ENCODE results near the gene CYB5A. TPM values are rescaled to one million over a fixed set of nuclear protein-coding genes. Genes with fewer than 3 reads are reported as not detected.
"Not testable (repeated sequence)": the region's sequence is repeated elsewhere in the genome, so short reads cannot be mapped to it uniquely, and the experiment has no call there.

The CYB5A gene, protein sequence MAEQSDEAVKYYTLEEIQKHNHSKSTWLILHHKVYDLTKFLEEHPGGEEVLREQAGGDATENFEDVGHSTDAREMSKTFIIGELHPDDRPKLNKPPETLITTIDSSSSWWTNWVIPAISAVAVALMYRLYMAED
- 210 and 237 TPM in 2 replicates for total RNA-seq (2014; rRNA removed; shearing (Covaris generic))

DNA sequence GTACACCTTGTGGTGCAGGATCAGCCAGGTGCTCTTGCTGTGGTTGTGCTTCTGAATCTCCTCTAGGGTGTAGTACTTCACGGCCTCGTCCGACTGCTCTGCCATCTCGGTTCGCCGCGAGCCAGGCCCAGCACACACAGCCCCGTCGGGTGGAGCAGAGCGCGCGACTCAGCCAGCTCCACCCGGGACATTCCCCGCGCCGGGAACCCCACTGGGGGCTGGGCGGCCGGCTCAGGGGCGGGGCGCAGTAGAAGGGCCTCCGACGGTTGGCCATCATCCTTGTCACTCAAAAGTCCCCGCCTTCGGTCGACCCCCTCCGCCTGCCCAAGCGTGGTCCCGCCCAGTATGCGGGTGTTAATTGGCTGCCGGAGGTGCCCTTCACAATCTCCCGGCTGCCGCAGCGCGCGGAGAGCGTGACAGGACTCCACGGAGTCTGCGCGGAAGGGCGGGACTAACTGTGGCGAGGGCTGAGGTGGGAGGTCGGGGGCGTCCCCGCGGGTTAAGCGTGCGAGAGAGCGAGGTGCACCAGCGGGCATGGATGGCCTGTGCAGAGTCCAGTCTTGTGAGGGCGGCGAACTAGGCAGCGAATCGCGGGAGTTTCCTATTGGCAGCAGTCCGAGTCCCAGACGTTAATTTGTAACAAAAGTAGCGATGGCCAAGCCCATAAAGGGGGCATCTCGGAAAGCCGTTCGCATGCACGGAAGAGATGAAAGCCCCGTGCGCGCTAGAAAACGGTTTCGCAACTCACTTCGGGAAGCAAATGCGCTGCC lies at the start of gene CYB5A:
CYB5A (minus strand) TSS at position 193 of the 770 bp plus-strand sequence; CDS start at position 105, 88 bp downstream.
- peak within 1 kb of the TSS; percentile 60 for H3K4me3 ChIP-seq
- H3K27ac ChIP-seq: no peak within 1 kb of the TSS
- peak; percentile 97 for DNase-seq (ENCODE audit: low read depth in 1 of 2, low spot score in 2 of 2)

DNA sequence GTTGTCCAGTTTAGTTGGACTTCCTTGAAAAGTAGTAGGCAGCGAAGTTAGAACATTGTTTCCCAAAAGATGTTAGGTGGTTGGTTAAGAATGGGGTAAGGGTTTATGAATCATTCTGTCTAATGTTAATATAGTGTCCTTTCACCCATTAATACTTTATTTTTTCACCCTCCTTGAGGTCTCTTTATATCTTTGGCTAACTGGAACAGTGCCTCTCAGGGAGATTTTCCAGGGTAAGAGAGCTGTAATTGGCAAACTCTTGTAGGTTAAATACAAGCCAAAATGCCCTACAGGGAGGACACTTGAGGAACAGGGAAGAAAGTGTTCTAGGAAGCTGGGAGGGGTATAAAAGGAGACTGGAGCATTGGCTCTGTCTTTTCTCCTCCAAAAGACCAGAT lies 46.1 kb upstream of the CYB5A start:
- no peak for DNase-seq (ENCODE audit: low read depth in 1 of 2, low spot score in 2 of 2)
- Histone ChIP-seq H3K36me3 (no peaks in the 10 kb centered on the region), H3K4me1 (replicated peaks) (no peaks in the 10 kb centered on the region), H3K9me3 (replicated peaks) (no peaks in the 10 kb centered on the region), H3K4me3 (no peak overlapping the region), H3K27ac (no peak overlapping the region), H3K27me3 (replicated peaks) (no peaks in the 10 kb centered on the region)

More for the DNA sequence above, at the start of gene CYB5A:
- peaks cover 37% of the 10 kb centered on the region for H3K4me1 ChIP-seq (replicated peaks)
- H3K36me3 ChIP-seq: peaks cover 3% of the 10 kb centered on the region
- 0 out of 2 replicates have a peak, but pooled peaks cover 3% of the 10 kb centered on the region for H3K9me3 ChIP-seq (replicated peaks)
- H3K27me3 ChIP-seq (replicated peaks): no peaks in the 10 kb centered on the region

DNA sequence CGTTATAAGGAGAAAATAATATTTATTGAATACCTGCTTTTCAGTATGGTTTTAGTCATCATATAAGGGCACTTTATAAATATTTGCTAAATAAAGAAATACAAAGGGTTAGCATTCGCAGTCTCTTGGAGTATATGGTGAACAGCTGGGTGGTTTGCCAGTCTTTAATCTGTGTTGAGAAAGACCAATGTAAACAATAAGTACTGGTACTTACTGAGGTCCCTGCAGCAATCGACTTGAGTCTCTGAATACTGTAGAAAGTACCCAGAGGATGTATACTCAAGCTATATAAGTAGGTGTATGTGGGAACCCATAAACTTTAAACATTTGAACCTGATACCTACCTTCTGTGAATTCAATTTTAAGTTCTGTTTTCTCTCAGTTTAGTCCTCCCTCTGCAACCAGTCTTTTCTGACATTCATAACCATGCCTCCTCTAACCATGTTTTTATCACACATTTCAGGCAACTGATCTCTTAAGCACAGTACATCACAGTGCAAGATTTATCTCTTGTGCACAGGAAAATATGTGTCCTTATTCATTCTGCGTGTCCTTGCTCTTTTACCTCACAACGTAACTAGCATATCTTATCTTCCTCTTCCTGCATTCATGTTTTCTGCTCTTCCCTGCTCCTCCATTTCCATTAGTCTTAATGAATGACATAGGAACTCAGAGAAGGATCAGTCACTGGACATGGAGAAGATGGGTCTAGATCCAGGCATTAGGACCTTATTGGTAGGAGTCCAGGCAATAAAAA lies 45.6 kb upstream of the CYB5A start:
- DNase-seq (ENCODE audit: low read depth in 1 of 2, low spot score in 2 of 2): no peak
- H3K4me1 ChIP-seq (replicated peaks): no peaks in the 10 kb centered on the region

DNA sequence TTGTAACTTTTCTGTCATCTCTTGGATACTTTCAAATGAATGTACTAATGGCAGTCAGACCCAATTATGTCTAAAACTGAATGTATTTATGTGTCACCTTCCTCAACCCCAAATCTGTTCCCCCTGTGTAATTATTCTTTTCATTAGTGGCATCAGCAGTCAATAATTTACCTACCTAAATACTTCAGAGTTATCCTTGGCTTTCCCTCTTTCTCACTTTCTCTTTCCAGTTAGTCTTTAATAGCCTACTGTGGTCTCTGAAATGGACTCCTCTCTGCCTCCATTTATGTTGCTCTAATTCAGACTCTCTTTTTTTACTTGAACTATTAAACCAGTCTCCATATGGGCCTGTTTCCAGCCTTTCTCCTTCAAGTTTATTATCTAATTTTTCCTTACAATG lies 44.9 kb upstream of the CYB5A start:
- Histone ChIP-seq H3K4me3 (no peak overlapping the region), H3K4me1 (replicated peaks) (no peaks in the 10 kb centered on the region)

More for the DNA sequence above, 45.6 kb upstream of the CYB5A start:
- H3K27ac ChIP-seq: no peak overlapping the region
- no peaks in the 10 kb centered on the region for H3K9me3 ChIP-seq (replicated peaks)
- H3K36me3 ChIP-seq: no peaks in the 10 kb centered on the region
- no peaks in the 10 kb centered on the region for H3K27me3 ChIP-seq (replicated peaks)
- no peak overlapping the region for H3K4me3 ChIP-seq

DNA sequence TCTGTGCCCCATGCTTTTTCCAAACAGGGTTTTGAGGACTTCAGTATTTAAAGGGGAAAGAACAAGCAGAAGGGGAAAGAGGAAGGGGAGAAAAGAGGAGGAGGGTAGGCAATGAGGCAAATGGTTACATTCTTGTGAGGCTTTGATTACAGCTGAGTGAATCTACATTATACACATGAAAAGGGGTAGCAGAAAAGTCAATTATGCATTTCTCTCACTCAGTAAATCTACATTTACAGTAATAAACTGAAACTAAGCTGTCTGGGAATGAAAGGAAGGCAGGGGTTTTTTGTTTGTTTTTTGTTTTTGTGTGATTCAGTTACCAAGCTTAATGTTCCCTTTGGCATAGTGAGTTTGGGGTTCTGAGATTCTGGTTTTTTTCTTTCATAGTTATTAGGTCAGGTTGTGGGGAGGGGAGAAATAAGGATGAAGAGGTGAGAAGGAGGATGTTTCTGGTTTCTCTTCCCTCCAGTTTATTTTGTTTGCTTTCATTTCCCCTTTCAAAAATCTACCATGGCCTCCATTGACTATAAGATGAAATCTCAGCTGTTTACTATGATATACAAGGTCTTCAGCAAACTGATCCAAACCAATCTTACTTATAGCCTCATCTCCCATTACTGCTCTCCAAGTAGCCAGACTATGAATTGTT lies 42.6 kb upstream of the CYB5A start:
- no peaks in the 10 kb centered on the region for H3K4me1 ChIP-seq (replicated peaks)
- no peaks in the 10 kb centered on the region for H3K9me3 ChIP-seq (replicated peaks)
- no peaks in the 10 kb centered on the region for H3K36me3 ChIP-seq
- DNase-seq (ENCODE audit: low read depth in 1 of 2, low spot score in 2 of 2): no peak
- no peak overlapping the region for H3K27ac ChIP-seq
- H3K27me3 ChIP-seq (replicated peaks): no peaks in the 10 kb centered on the region
- H3K4me3 ChIP-seq: no peak overlapping the region

More for the DNA sequence above, 44.9 kb upstream of the CYB5A start:
- no peaks in the 10 kb centered on the region for H3K27me3 ChIP-seq (replicated peaks)
- H3K9me3 ChIP-seq (replicated peaks): no peaks in the 10 kb centered on the region
- DNase-seq (ENCODE audit: low read depth in 1 of 2, low spot score in 2 of 2): no peak
- H3K36me3 ChIP-seq: no peaks in the 10 kb centered on the region
- no peak overlapping the region for H3K27ac ChIP-seq

DNA sequence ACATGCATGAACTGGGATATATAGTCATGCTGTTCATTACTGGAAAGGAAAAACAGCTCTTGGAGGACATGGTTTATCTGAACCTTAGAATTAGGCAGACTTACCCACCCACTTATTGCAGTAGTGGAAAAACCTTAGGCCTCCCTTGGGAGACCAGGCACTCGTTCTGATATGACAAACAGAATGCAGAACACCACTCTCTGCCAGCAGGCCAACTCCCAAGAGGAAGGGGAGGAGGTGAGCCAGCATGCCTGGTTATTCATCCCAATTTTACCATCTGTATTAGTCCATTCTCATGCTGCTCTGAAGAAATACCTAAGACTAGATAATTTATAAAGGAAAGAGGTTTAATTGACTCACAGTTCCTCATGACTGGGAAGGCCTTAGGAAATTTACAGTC lies 41.3 kb upstream of the CYB5A start:
- Histone ChIP-seq H3K4me1 (replicated peaks) (no peaks in the 10 kb centered on the region), H3K27me3 (replicated peaks) (no peaks in the 10 kb centered on the region), H3K27ac (no peak overlapping the region), H3K4me3 (no peak overlapping the region), H3K36me3 (no peaks in the 10 kb centered on the region), H3K9me3 (replicated peaks) (no peaks in the 10 kb centered on the region)
- no peak for DNase-seq (ENCODE audit: low read depth in 1 of 2, low spot score in 2 of 2)

DNA sequence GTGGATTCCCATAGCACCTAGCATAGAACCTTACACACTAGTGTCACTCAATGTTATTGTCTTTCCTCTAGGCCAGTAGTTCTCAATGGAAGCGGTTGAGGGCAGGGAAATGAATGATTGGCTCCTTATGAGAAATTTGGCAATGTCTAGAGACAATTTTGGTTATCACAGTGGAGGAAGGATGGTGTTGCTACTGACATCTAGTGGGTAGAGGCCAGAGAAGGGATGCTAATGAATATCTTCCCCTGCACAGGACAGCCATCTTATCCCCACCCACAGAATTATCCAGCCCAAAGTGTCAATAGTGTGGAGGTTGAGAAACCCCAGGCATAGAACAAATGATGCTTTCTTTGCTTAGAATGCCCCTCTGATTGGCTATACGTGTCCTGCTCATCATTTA lies 39.6 kb upstream of the CYB5A start:
- no peak overlapping the region for H3K4me3 ChIP-seq
- DNase-seq (ENCODE audit: low read depth in 1 of 2, low spot score in 2 of 2): peak in 1 of 2 experiments; percentile 51

DNA sequence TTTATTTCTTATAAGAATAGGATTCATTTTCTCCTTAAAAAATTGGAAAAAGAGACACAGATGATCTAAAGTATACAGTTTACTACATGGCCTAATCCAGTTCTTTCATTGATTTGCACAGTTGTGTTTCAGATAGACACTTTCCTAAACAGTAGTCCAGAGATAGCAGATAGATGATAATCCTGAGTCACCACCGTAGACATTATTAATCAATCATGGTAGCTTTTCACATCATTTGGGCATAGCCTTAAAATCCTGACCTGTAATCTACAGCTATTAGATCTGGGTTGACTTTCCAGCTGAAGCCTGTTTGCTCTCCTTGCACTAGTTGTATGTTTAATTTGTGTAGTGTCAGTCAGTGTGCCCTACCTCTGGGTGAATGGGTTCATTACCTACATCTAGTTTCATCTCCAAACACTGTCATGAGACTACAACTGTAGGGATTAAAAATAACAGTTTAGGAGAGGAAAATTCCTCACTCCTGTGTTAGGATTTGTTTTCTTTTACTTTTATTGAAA lies 38.0 kb upstream of the CYB5A start:
- Histone ChIP-seq H3K9me3 (replicated peaks) (no peaks in the 10 kb centered on the region), H3K4me1 (replicated peaks) (no peaks in the 10 kb centered on the region), H3K4me3 (no peak overlapping the region), H3K27ac (no peak overlapping the region), H3K36me3 (no peaks in the 10 kb centered on the region), H3K27me3 (replicated peaks) (no peaks in the 10 kb centered on the region)
- DNase-seq (ENCODE audit: low read depth in 1 of 2, low spot score in 2 of 2): no peak

More for the DNA sequence above, 39.6 kb upstream of the CYB5A start:
- Histone ChIP-seq H3K9me3 (replicated peaks) (no peaks in the 10 kb centered on the region), H3K27ac (no peak overlapping the region), H3K4me1 (replicated peaks) (no peaks in the 10 kb centered on the region), H3K27me3 (replicated peaks) (no peaks in the 10 kb centered on the region), H3K36me3 (no peaks in the 10 kb centered on the region)

DNA sequence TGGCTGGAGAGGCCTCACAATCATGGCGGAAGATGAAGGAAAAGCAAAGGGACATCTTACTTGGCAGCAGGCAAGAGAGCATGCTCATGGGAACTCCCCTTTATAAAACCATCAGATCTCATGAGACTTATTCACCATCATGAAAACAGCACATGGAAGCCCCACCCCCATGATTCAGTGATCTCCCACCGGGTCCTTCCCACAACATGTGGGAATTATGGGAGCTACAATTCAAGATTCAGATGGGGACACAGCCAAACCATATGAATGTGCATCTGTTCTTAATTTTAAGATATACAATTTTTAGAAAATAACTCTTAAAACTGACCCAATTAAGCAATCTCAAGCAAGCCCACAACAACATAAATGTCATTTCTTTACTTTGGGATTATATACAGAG lies 36.4 kb upstream of the CYB5A start:
- H3K4me1 ChIP-seq (replicated peaks): no peaks in the 10 kb centered on the region
- H3K27ac ChIP-seq: no peak overlapping the region
- H3K36me3 ChIP-seq: no peaks in the 10 kb centered on the region
- no peaks in the 10 kb centered on the region for H3K27me3 ChIP-seq (replicated peaks)
- H3K9me3 ChIP-seq (replicated peaks): no peaks in the 10 kb centered on the region
- DNase-seq (ENCODE audit: low read depth in 1 of 2, low spot score in 2 of 2): no peak
- no peak overlapping the region for H3K4me3 ChIP-seq

DNA sequence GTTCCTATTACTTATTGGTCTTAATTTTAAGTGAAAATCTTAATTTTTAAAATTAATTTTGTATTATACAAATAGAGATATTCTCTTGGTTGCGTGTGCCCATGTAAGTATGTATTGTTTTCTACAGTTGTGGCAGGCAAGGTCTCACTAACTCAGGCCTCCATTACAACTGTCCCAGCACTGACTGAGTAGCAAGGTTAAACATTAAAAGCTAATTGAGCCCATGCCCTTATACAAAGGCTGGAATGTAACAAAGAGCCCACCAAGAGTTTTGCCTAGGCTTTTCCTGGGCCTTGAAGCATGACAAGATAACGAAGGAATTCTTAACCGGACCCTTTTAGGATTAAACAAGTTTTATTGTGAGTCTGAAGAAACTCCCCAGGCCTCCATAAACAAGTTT lies 35.0 kb upstream of the CYB5A start:
- not testable (repeated sequence) for DNase-seq (ENCODE audit: low read depth in 1 of 2, low spot score in 2 of 2); H3K27ac ChIP-seq; H3K9me3 ChIP-seq (replicated peaks); H3K4me3 ChIP-seq; H3K27me3 ChIP-seq (replicated peaks); H3K36me3 ChIP-seq; H3K4me1 ChIP-seq (replicated peaks)

DNA sequence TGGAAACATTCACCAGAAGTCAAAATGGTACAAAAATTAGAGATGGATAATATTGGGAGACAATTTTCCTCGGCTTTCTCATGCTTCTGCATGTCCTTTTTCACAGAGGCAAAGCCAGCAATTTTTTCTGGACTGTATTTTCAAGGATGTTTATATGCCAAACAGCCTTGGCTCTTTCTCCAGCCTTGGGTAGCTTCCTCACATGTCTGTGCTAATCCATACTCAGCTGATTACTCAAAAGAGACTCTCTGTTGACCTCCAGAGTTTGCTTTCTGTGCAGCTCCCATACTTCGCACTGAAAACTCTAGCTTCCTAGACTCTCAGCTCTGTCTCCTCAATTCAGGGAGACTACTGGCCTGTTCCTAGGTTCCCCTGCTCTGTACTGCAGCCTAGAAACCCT lies 34.5 kb upstream of the CYB5A start:
- DNase-seq (ENCODE audit: low read depth in 1 of 2, low spot score in 2 of 2): no peak
- H3K9me3 ChIP-seq (replicated peaks): no peaks in the 10 kb centered on the region

DNA sequence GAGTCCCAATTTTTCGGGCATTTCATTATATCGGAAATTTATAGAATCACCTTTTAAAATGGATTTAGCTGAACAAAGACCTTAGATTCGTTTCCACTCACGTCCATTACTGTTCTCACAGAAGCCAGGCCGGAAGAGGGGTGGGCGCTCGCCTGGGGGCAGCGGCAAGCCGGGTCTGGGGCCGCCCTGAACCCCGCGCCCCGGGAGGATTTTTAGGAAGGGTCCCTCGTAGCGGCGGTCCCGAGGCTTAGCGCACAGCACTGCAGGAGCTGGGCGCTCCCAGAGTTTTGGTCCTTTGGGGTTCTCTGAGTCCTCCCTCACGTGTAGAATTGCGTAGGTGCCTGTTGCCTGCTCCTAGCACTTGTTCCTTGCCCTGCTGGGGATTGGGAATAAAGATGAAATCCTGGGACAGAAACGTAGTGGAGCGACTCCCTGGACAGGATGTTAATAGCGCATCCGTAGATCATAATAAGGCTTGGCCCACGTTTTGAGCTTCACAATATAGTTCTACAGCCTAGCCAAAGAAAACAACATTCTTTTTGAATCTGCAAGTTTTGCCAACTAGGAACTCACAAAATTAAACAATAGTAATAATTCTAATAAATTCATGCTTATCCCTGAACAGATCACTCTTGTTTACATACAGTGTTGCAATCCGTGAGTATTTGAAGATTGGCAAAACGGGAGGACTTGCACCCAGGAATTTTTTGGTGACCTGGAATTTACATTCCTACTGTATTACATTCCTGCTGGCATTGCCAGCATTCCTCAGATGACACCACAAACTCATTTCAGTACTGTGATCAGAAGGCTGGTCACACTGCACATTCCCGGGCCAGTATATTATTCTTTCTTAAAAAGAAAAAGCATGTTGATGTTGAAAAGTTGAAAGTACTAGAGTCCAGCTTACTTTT lies 24.8 kb upstream of the CYB5A start:
- peak; percentile 84 to 91 for DNase-seq (ENCODE audit: low read depth in 1 of 2, low spot score in 2 of 2)
- peak overlapping the region; percentile 85 for H3K27ac ChIP-seq

More for the DNA sequence above, 34.5 kb upstream of the CYB5A start:
- Histone ChIP-seq H3K27me3 (replicated peaks) (no peaks in the 10 kb centered on the region), H3K36me3 (no peaks in the 10 kb centered on the region), H3K27ac (no peak overlapping the region), H3K4me1 (replicated peaks) (no peaks in the 10 kb centered on the region), H3K4me3 (no peak overlapping the region)

More for the DNA sequence above, 24.8 kb upstream of the CYB5A start:
- Histone ChIP-seq H3K4me3 (no peak overlapping the region), H3K36me3 (no peaks in the 10 kb centered on the region), H3K27me3 (replicated peaks) (no peaks in the 10 kb centered on the region), H3K9me3 (replicated peaks) (no peaks in the 10 kb centered on the region), H3K4me1 (replicated peaks) (peaks cover 26% of the 10 kb centered on the region)

Measured in SJSA1 (cell line).